HG03159 (cell line): ENCODE data around the gene ANXA8.
A peak's percentile ranks its signal among the peaks of the same experiment; 100 is the strongest.
"Not testable (repeated sequence)": the region's sequence is repeated elsewhere in the genome, so short reads cannot be mapped to it uniquely, and the experiment has no call there.

Experiments used
- ATAC-seq: cut with Tn5 transposase; IDR thresholded peaks from one replicate; pipeline ENCODE4 v1.9.1; 2021; ENCODE audit warnings: mild to moderate bottlenecking, moderate library complexity; ENCODE audit not compliant: unreplicated experiment

The ANXA8 gene

GRCh38 chr10:47465216-47465917 is 18.5 kb downstream of the ANXA8 start:
- not testable (repeated sequence) for ATAC-seq

DNA sequence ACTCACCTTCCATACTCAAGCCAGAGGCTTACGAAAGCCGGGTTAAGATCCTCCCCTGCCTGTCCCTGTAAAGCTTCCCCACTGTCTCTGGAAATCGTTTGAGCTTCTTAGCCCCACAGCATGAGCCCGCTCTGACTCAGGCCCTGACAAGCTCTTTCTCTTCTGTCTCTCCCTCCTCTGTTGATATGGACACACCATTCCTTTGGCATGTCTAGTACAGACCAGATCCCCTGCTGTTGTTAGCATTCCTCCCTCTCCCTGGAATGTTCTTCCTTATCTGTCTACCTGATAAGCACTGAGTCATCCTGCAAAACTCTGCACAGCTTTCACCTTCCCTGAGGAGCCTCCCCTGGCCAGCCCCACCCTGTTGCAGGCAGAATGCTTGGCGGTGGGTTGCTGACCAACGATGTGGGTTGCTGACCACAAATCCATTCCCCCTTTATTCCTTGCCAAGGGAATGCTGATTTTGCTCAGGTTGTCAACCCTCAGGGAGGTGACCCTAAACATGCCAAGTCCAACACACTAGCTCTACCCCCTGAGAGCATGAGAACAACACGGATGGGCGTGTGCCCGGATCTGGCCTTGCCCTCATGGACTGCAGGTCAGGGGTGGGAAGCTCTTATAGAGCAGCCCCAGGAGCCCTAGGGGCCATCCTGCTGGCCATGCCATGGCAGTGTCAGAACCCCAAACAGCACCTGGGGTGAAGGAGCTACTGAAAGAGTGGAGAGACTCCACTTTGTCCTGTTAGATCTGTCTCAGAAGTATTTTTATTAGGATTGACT is 21.1 kb downstream of the ANXA8 start:
- ATAC-seq, result not testable (repeated sequence)

DNA sequence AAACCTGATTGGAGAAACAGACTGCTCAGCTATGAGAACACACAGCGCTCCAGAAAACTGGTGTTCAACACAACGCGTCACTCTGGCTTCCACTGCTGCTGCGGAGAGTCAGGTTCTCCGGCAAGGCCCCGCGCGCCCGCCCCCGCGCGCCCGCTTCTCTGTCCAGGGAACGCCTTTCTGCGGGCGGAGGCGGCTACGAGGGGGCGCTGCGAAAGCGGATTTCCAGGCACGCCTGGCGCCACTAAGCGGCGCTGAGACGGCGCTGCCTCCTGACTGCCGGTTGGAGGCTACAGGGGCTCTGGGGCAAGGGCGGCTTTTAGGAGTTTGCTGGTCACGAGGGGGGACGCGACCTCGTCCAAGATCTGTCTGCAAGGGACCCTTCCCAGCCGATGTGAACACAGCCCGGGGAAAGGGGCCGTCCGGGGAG is 22.6 kb downstream of the ANXA8 start:
- ATAC-seq, result peak; percentile 74

DNA sequence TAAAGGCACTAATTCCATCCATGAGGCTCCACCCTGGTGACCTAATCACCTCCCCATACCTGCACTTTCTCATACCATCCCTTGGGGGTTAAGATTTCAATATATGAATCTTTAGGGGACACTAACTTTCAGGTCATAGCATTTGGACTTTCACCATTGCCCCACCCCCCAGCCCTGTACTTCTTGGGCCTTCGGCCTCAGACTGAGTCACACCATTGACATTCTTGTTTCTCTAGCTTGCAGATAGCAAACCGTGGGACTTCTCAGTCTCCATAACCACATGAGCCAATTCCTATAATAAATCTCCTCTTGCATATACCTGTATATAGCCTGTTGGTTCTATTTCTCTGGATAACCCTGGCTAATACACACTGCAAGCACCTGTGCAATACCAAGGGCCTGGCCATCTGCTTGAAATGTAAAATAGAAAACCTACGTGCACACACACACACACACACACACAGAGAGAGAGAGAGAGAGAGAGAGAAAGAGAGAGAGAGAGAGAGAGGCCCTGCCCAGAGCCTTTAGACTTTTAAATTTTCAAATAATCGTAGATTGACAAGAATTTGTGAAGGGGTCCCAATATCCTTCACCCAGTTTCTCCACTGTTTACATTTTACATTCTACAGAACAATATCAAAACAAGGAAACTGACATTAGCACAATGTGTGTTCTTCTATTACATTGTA is 25.3 kb downstream of the ANXA8 start:
- no peak for ATAC-seq

DNA sequence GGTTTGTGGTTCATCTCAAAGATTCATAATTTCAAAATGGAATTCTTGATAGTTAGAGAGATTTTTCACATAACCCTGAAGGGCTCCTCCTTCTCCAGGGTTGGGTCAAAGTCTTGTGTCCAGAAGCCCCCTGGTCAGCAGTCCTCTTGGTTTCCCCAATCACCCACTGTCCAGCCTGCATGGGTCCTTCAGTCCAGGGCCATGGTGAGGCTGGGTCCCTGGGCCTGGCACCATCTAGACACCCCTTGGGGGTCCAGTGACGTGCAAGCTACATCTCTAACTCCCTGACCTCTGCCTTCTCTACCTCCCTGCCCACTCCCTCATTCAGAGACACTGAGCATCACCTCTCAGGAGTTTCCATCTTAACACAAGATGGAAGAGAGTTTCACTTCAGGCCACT is 26.1 kb downstream of the ANXA8 start:
- ATAC-seq, result no peak

DNA sequence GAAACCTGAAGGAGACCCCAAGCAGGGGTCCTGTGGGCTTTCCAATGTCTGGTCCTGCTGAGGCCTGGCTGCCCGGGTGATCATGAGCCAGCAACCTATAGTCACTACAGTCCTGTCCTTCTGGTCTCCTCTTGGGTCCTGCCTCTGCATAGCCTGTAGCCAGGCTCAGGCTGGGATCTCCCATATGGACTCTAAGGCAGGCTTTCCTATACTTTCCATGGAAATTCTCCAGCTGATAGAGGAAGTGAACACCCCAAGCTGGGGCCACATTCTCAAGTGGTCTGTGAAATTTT is 26.4 kb downstream of the ANXA8 start:
- ATAC-seq, result no peak

GRCh38 chr10:47456794-47457527 is 27.0 kb downstream of the ANXA8 start:
- no peak for ATAC-seq

DNA sequence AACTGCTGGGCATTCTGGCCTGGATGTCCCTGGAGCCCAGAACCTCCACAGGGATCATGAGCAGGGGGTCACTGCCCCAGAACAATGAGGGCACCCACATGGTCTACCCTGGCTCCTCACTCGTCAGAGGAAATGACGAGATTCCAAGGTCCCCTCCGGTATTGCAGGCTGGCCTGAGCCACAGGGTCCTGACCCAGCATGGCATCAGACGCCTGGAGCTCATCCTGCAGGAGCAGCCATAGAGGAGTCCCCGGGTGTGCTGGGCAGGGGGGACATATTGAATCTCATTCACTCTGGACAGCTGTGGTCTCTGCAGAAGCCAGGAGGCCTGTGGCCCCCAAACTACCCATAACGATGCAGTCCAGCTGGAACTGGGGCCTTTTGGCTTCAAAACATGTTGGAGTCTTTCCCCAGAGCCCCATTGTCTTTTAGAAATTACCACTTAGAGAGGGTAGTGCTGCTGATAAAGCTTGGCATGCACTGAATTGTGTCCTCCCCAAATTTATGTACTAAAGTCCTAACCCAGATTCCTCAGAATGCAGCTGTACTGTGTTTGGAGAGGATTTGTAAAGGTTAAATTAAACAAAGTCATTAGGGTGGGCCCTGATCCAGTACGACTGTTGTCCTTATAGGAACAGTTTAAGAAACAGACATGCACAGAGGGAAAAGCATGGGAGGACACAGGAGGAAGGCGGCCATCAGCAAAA is 27.7 kb downstream of the ANXA8 start:
- no peak for ATAC-seq

DNA sequence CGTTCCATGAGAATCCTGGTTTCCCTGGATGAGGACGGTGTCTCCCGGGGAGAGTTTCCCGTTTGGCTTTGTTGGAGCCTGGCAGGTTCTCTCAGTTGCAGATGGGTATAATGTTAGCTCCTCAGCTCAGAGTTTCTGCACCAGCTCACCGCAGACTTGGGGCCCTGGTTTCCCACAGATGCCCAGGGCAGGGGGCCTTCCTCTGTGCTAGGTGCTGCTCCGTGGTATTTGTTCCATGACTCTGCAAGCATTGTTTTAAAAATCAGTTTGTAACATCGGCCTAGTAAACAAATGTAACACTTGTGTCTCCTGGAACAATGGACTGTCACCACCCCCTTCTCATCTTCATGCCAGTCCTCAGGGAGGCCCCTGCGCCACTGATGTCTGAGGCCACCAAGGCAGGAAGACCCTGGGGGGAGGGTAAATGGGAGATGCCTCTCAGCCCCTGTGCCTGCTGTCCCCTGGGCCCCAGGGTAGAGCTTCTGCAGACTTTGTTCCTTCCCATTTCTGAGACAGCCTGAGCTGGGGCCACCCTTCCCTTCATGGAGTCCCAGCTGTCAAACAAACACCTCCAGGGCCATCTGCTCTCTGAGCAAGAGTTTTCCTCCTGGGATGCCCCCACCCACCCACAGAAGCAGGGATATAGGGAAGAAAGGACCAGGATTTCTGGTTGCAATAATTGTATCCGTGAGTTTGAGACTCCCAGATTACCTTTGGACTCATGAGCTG is 28.4 kb downstream of the ANXA8 start:
- ATAC-seq, result not testable (repeated sequence)

DNA sequence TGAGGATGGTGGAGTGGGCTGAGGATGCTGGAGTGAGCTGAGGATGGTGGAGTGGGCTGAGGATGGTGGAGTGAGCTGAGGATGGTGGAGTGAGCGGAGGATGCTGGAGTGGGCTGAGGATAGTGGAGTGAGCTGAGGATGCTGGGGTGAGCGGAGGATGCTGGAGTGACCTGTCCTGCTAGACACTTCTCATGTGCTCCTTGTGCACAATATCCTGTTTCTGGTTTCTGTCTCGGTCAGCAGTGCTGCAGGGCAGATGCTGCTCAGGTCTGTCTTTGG is 29.2 kb downstream of the ANXA8 start:
- ATAC-seq, result no peak

DNA sequence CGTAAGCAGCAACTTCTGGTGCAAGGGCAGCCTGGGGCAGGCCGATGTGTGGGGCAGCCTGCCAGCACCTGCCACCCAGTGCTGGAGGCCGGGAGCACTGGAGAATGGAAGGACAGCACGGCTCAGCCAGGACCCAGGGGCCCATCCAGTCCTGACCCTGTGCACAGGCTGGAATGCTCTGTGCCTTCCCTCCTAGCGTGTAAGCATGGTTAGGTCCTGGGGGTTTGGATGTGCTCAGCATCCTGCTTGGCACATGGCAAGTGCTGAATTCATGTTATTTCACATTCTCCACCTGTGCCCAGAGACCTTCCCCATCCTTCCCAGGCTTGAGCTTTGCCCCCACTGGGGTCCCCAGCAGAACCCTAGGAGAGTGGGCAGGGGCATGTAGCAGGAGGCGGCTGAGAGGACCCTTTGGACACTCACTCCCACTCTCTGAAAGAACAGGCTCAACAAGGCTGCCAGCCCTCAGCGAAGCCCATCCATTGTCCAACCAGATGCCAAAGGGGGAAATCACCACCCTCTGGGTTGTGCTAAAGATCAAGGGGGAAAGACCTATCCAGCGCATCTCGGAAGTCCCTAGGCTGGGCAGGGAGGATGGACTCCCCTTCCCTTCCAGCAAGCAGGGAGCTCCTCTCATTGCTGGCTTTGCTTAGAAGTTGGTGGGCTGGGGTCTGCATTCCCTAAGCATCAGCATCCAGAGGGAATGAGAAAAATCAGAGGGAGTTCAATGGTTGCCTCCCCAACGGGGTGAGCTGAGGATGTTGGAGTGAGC is 29.7 kb downstream of the ANXA8 start:
- no peak for ATAC-seq

- ATAC-seq, result no peak
Observed at GRCh38 chr10:47453141-47454007, 30.5 kb downstream of the ANXA8 start.

DNA sequence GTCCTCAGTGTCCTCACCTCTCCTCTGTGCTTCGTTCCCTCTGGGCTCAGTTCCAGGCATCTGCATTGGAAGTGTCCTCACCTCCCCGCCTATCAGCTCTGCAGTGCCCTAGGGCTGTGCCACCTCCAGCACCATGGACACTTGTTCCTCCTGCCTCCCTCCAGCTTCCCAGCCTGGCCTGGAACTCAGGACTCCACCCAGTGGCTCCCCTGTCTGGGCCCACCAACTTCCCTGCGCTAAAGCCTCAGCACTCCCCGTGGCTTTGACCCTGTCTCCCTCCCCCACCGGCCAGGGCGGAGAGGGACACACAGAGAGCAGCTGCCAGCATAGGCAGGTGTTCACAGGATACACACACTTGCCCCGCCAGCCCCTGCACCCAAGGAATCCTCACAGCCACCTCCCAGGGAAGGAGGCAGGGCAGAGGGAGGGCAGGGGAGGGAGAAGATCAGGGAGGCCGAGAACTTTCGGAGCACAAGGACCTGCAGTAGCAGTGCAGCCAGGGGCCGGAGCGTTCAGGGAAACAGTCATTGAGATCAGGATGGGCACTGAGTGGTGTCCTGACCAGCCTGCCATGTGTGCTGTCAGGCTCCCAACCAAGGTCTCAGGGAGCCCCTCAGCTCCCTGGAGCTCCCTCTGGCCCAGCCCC is 31.3 kb downstream of the ANXA8 start:
- ATAC-seq, result no peak

DNA sequence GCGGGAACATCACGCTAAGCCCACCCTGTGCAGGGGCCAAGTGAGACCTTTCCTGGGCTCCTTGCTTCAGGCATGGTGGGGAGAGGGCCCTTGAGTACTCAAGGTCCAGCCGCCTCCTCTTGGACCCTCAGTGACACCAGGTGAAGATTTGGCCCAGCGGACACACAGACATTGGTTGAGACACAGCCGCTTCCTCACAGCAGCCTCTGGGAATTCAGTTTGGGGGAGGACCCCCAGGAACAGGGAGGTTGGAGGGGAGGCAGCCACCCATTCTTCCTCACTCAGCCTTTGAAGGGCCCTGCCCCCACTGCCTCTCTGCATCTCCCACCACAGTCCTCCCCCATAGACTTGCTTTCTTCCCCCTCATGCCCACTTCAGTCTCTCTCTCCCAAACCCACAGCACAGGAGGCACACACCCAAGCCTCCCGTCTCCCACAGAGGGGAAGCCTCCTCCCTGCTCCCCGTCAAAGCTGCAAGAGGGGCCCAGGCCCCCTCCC is 31.9 kb downstream of the ANXA8 start:
- no peak for ATAC-seq

DNA sequence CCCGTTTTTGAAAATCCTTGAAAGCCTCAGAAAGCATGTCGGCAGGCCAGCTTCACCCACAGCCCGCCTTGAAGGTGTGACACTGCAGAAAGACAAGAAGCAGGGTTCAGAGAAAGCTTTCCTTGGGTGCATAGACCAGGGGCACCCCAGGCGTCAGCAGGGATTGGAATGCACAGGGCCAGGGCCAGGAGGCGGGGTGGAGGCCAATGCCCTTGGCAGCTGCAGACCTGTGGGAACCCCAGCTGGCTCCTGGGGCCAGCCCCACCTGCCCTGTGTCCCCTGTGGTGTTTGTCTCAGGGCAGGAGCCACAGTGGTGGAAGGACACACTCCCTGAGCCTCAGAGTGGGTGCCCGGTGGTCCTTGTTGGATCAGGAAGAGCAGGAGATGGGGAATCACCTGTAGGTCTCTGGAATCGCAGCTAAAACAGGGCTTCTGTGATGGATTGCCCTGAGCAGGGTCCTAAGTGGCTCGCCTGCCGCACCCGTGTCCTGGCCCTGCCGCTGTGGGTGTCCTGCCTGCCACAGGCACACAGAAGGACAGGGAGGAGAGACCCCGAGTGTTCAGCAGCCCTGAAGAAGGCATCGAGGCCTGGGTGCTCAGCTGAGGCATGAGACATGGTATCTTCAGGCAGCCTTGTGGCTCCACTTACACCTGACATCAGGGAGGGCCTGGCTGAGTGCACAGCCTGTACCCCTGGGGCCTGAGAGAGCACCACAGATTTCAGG is 32.5 kb downstream of the ANXA8 start:
- ATAC-seq, result no peak

GRCh38 chr10:47450442-47450841 is 33.5 kb downstream of the ANXA8 start:
- ATAC-seq, result no peak

- ATAC-seq, result no peak
Observed at GRCh38 chr10:47449979-47450378, 33.9 kb downstream of the ANXA8 start.
